Stimulated activated naive CD8-positive, alpha-beta T cell treated with anti-CD3 and anti-CD28 coated beads, Interleukin-15, amount 100 ng/mL, for 72 hours (primary cell): ENCODE results near the gene TET1.
A peak's percentile ranks its signal among the peaks of the same experiment; 100 is the strongest.
"Not testable (repeated sequence)": the region's sequence is repeated elsewhere in the genome, so short reads cannot be mapped to it uniquely, and the experiment has no call there.

ENCODE experiments used
- ATAC-seq: fragments of 150-1000 bp; cut with Tn5 transposase; 2 replicates; pipeline ENCODE4 v1.10.0; 2021; ENCODE audit warnings: mild to moderate bottlenecking, moderate library complexity
- DNase-seq, 2 donors: peaks; one replicate each; pipeline ENCODE4 v3.0.0; 2021 to 2022
- H3K27ac Mint-ChIP-seq, 2 donors: one replicate each; pipeline ENCODE4 v1.8.0; 2022; ENCODE audit warnings: mild to moderate bottlenecking in 2 of 2, mixed read lengths in 2 of 2, moderate library complexity in 2 of 2
- H3K27me3 Mint-ChIP-seq: one replicate; pipeline ENCODE4 v1.8.0; 2022; ENCODE audit warnings: mixed read lengths
- H3K4me1 Mint-ChIP-seq: one replicate; pipeline ENCODE4 v1.8.0; 2022; ENCODE audit warnings: mild to moderate bottlenecking, mixed read lengths
- H3K4me3 Mint-ChIP-seq, 2 donors: one replicate each; pipeline ENCODE4 v1.8.0; 2022; ENCODE audit warnings: mild to moderate bottlenecking in 2 of 2, mixed read lengths in 2 of 2, moderate library complexity in 1 of 2
- H3K9me3 Mint-ChIP-seq, 2 donors: one replicate each; pipeline ENCODE4 v1.8.0; 2022; ENCODE audit warnings: mixed read lengths in 2 of 2

The TET1 gene

GRCh38 chr10:68560186-68560942 lies at the start of gene TET1:
TET1 (plus strand) TSS chr10:68560337; CDS start chr10:68572339, 12,002 bp downstream.
- peak; percentile 14 to 19 for DNase-seq
- H3K4me3 Mint-ChIP-seq: peak within 1 kb of the TSS; percentile 84 to 93
- peaks cover 83% of the 10 kb centered on the region for H3K27me3 Mint-ChIP-seq

GRCh38 chr10:68516216-68516615 lies 43.9 kb upstream of the TET1 start:
- not testable (repeated sequence) for H3K9me3 Mint-ChIP-seq, DNase-seq, ATAC-seq, H3K27ac Mint-ChIP-seq, H3K4me3 Mint-ChIP-seq, H3K27me3 Mint-ChIP-seq, H3K4me1 Mint-ChIP-seq

More at GRCh38 chr10:68560186-68560942, at the start of gene TET1:
- H3K4me1 Mint-ChIP-seq: peaks cover 33% of the 10 kb centered on the region
- peak within 1 kb of the TSS; percentile 5 to 80 for H3K27ac Mint-ChIP-seq
- peak; percentile 65 for ATAC-seq
- H3K9me3 Mint-ChIP-seq: no peaks in the 10 kb centered on the region

DNA sequence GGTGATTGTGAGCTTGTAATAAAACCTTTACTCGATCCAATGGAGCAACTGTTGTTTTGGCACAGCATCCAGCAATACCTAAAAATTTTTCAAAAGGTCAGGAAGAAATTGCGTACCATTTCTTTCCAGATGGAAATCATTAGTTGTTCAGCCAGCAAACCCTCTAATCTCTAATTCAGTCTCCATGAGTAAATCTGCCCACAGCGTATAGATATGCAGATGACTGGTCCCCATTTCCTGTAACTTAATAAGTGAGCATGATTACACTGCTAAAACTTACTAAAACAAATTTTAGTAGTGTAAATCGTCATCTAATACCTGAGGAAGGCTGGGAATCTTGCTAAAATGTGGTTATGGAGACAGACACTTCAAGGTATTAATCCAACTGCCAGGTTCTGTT lies 43.4 kb upstream of the TET1 start:
- no peaks in the 10 kb centered on the region for H3K4me1 Mint-ChIP-seq
- H3K27ac Mint-ChIP-seq: peak overlapping the region in 1 of 2 donors; percentile 74

DNA sequence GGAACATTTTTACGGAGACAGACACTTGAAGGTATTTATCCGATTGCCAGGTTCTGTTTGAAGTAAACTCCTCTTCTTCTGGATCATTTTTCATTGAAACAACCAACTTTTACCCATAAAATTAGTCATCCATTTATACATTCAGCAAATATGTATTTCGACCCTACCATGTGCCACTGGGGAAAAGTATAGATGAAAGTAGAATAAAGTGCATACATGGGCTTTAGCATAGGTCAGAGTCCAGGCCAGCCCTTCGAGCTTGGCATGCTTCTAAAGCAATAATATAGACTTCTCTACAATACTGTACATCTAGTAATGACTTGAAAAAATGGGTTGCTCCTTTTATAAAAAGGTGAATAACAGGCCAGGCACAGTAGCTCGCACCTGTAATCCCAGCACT lies 42.9 kb upstream of the TET1 start:
- DNase-seq: no peak
- Mint-ChIP-seq H3K4me1 (no peaks in the 10 kb centered on the region), H3K9me3 (no peaks in the 10 kb centered on the region), H3K27ac (no peak overlapping the region), H3K27me3 (no peaks in the 10 kb centered on the region), H3K4me3 (no peak overlapping the region)
- no peak for ATAC-seq

More for the DNA sequence above, 43.4 kb upstream of the TET1 start:
- DNase-seq (no peak), ATAC-seq (no peak)
- Mint-ChIP-seq H3K4me3 (no peak overlapping the region), H3K9me3 (no peaks in the 10 kb centered on the region), H3K27me3 (no peaks in the 10 kb centered on the region)

GRCh38 chr10:68518609-68519008 lies 41.5 kb upstream of the TET1 start:
- H3K4me3 Mint-ChIP-seq, ATAC-seq, H3K27ac Mint-ChIP-seq: not testable (repeated sequence)

GRCh38 chr10:68525490-68526038 lies 34.6 kb upstream of the TET1 start:
- not testable (repeated sequence) for H3K9me3 Mint-ChIP-seq, H3K27ac Mint-ChIP-seq, ATAC-seq, H3K4me3 Mint-ChIP-seq, H3K4me1 Mint-ChIP-seq, DNase-seq, H3K27me3 Mint-ChIP-seq

More at GRCh38 chr10:68518609-68519008, 41.5 kb upstream of the TET1 start:
- not testable (repeated sequence) for H3K9me3 Mint-ChIP-seq, H3K4me1 Mint-ChIP-seq, H3K27me3 Mint-ChIP-seq, DNase-seq

- no peaks in the 10 kb centered on the region for H3K9me3 Mint-ChIP-seq
- peak; percentile 18 for ATAC-seq
- H3K27ac Mint-ChIP-seq: peak overlapping the region; percentile 92 to 95
- H3K4me3 Mint-ChIP-seq: peak overlapping the region; percentile 95 to 97
- peaks cover 8% of the 10 kb centered on the region for H3K4me1 Mint-ChIP-seq
- no peak for DNase-seq
- H3K27me3 Mint-ChIP-seq: no peaks in the 10 kb centered on the region
Observed at GRCh38 chr10:68526634-68527307, 33.4 kb upstream of the TET1 start.

- no peak for DNase-seq
- no peaks in the 10 kb centered on the region for H3K27me3 Mint-ChIP-seq
- no peak overlapping the region for H3K27ac Mint-ChIP-seq
- no peak for ATAC-seq
- H3K4me3 Mint-ChIP-seq: no peak overlapping the region
- H3K9me3 Mint-ChIP-seq: no peaks in the 10 kb centered on the region
- H3K4me1 Mint-ChIP-seq: no peaks in the 10 kb centered on the region
Observed at GRCh38 chr10:68536973-68537372, 23.2 kb upstream of the TET1 start.

- no peak overlapping the region for H3K27ac Mint-ChIP-seq
- H3K9me3 Mint-ChIP-seq: no peaks in the 10 kb centered on the region
- DNase-seq: no peak
- H3K27me3 Mint-ChIP-seq: no peaks in the 10 kb centered on the region
- H3K4me3 Mint-ChIP-seq: no peak overlapping the region
- peaks cover 1% of the 10 kb centered on the region for H3K4me1 Mint-ChIP-seq
- ATAC-seq: no peak
Observed at GRCh38 chr10:68537796-68538195, 22.3 kb upstream of the TET1 start.

- Mint-ChIP-seq H3K27ac (no peak overlapping the region), H3K4me1 (peaks cover 6% of the 10 kb centered on the region), H3K4me3 (no peak overlapping the region), H3K9me3 (no peaks in the 10 kb centered on the region), H3K27me3 (no peaks in the 10 kb centered on the region)
- no peak for DNase-seq
- peak; percentile 73 for ATAC-seq
Observed at GRCh38 chr10:68543004-68543918, 16.9 kb upstream of the TET1 start.

DNA sequence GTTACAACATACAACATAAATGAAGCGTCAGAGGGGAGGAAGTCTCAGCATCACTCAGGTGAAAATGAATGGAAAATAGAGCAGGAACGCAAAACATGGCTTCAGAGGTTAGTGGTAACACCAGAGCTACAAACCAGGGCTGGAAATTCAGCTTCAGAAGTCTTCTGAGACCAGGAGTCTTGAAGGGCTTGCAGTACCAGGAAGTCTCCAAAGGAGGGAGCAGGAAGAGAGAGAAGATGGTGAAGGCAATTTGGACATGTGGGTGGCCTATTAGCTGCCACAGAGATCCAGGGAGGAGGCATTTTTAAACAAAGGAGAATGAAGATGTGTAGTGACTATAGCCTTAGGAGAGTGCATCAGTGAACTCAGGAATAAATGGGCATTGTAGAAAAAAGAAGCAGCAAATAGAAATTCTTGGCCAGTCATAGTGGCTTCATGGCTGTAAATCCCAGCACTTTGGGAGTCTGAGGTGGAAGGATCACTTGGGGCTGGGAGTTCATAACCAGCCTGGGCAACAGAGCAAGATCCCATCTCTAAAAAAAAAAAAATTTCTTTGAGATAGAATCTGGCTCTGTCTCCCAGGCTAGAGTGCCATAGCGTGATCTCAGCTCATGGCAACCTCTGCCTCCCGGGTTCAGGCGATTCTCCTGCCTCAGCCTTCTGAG lies 9.3 kb upstream of the TET1 start:
- Mint-ChIP-seq H3K27ac (no peak overlapping the region), H3K4me1 (no peaks in the 10 kb centered on the region), H3K27me3 (no peaks in the 10 kb centered on the region), H3K4me3 (no peak overlapping the region), H3K9me3 (no peaks in the 10 kb centered on the region)
- DNase-seq (peak; percentile 37 to 39), ATAC-seq (peak; percentile 85)

DNA sequence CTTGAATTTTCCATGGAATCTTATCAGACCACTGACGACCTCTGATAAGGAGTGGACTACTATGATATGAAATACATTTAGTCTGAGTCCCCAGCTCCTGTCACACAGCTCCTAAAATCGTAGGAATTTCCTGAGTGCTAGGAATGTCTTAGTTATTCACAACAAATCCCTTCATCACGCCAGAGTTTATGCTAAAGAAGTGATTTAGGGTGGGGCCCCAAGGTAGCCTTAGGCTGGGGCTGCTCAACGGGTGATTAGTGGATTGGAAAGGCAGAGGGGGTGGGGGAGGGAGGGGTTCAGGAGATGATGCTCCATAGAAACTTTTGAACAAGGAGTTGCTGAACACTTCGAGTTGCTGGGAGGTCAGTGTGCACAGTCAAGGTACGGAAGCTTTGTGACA lies 7.0 kb upstream of the TET1 start:
- Mint-ChIP-seq H3K4me3 (no peak overlapping the region), H3K27ac (no peak overlapping the region), H3K27me3 (peaks cover 14% of the 10 kb centered on the region), H3K4me1 (no peaks in the 10 kb centered on the region), H3K9me3 (no peaks in the 10 kb centered on the region)
- no peak for ATAC-seq
- DNase-seq: no peak

DNA sequence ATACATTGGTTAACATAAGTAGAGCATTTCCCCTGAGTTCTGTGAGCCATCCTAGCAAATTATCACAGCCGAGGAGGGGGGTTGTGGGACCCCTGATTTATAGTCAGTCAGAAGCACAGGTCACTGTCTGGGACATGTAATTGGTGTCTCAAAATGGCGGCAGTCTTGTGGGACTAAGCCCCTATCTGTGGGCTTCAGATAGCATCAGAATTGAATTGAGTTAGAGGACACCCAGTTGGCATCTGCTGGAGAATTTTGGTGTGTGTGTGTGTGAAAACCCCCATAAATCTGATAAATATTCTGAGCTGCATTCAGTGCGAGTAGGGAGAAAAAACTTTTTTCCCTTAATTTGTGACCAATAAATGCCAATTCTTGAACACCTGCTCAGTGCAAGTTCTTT lies 6.5 kb upstream of the TET1 start:
- H3K9me3 Mint-ChIP-seq: no peaks in the 10 kb centered on the region
- no peak overlapping the region for H3K4me3 Mint-ChIP-seq
- no peak for DNase-seq
- peaks cover 19% of the 10 kb centered on the region for H3K27me3 Mint-ChIP-seq
- ATAC-seq: no peak
- H3K4me1 Mint-ChIP-seq: no peaks in the 10 kb centered on the region
- H3K27ac Mint-ChIP-seq: no peak overlapping the region

- no peak for DNase-seq
- H3K27ac Mint-ChIP-seq: no peak overlapping the region
- H3K27me3 Mint-ChIP-seq: peaks cover 64% of the 10 kb centered on the region
- ATAC-seq: no peak
- no peaks in the 10 kb centered on the region for H3K9me3 Mint-ChIP-seq
- H3K4me1 Mint-ChIP-seq: peaks cover 32% of the 10 kb centered on the region
- no peak overlapping the region for H3K4me3 Mint-ChIP-seq
Observed at GRCh38 chr10:68558478-68558877, 1.7 kb upstream of the TET1 start.

- peaks cover 72% of the 10 kb centered on the region for H3K27me3 Mint-ChIP-seq
- H3K4me3 Mint-ChIP-seq: no peak overlapping the region
- H3K27ac Mint-ChIP-seq: no peak overlapping the region
- ATAC-seq (no peak), DNase-seq (no peak)
- H3K4me1 Mint-ChIP-seq: peaks cover 33% of the 10 kb centered on the region
- no peaks in the 10 kb centered on the region for H3K9me3 Mint-ChIP-seq
Observed at GRCh38 chr10:68559251-68559650, 886 bp upstream of the TET1 start.
